MCF 10A (cell line): ENCODE results near the gene C11orf21. TPM values are rescaled to one million over a fixed set of nuclear protein-coding genes. Genes with fewer than 3 reads are reported as not detected.
"Not testable (repeated sequence)": the region's sequence is repeated elsewhere in the genome, so short reads cannot be mapped to it uniquely, and the experiment has no call there.

Source experiments
- BruUV-seq: library from RNA; stranded (reverse); fragments of 400-500 nt; replicated peaks from 2 replicates; lab custom pipeline; 2021; lab: Mats Ljungman, UMichigan
- CTCF ChIA-PET: fragments of 300-600 bp; sonication (Branson Sonifier 250); formaldehyde crosslinking; extraction: SDS; loops from one replicate; lab custom pipeline; 2021; ENCODE audit warnings: antibody characterized with exemption, inconsistent platforms; lab: Yijun Ruan, JAX
- POLR2A ChIA-PET: fragments of 300-600, 350-650 bp; sonication (Branson Sonifier 250); formaldehyde crosslinking; extraction: SDS; loops from one replicate; lab custom pipeline; 2020; ENCODE audit warnings: antibody characterized with exemption, inconsistent platforms; lab: Yijun Ruan, JAX
- DNase-seq: peaks from one replicate; pipeline ENCODE4 v3.0.0-alpha.2; 2018; ENCODE audit not compliant: unreplicated experiment
- H3K27ac Mint-ChIP-seq: one replicate; pipeline ENCODE4 v1.8.0; 2022; ENCODE audit warnings: mild to moderate bottlenecking, low read depth, mixed read lengths; ENCODE audit not compliant: unreplicated experiment
- H3K27me3 Mint-ChIP-seq: one replicate; pipeline ENCODE4 v1.8.0; 2022; ENCODE audit warnings: mixed read lengths; ENCODE audit not compliant: insufficient read depth, unreplicated experiment
- H3K36me3 Mint-ChIP-seq: one replicate; pipeline ENCODE4 v1.8.0; 2022; ENCODE audit warnings: mild to moderate bottlenecking, moderate library complexity, mixed read lengths; ENCODE audit not compliant: insufficient read depth, unreplicated experiment
- H3K4me1 Mint-ChIP-seq: one replicate; pipeline ENCODE4 v1.8.0; 2022; ENCODE audit warnings: mixed read lengths; ENCODE audit not compliant: insufficient read depth, unreplicated experiment
- H3K4me3 Mint-ChIP-seq: one replicate; pipeline ENCODE4 v1.8.0; 2022; ENCODE audit warnings: mild to moderate bottlenecking, moderate library complexity, mixed read lengths; ENCODE audit not compliant: unreplicated experiment
- H3K9me3 Mint-ChIP-seq: one replicate; pipeline ENCODE4 v1.8.0; 2022; ENCODE audit warnings: mixed read lengths; ENCODE audit not compliant: unreplicated experiment
- intact Hi-C: fragments of 100-400 bp; cut with micrococcal nuclease; formaldehyde crosslinking; loops from 2 replicates; pipeline ENCODE4 v1.14.1; 2022
- total RNA-seq: library from RNA; stranded (reverse); gene quantifications from 2 replicates; pipeline ENCODE4 v1.2.3, GENCODE V29; 2022
- TF ChIP-seq, protein P1 (sequence below): fragments of 200-600 bp; IDR thresholded peaks from one replicate; pipeline ENCODE4 v1.8.0; 2022; ENCODE audit warnings: antibody characterized with exemption, mild to moderate bottlenecking; ENCODE audit not compliant: unreplicated experiment

Gene C11orf21
- total RNA-seq, 1 experiment from 2014 or later, result not detected

DNA sequence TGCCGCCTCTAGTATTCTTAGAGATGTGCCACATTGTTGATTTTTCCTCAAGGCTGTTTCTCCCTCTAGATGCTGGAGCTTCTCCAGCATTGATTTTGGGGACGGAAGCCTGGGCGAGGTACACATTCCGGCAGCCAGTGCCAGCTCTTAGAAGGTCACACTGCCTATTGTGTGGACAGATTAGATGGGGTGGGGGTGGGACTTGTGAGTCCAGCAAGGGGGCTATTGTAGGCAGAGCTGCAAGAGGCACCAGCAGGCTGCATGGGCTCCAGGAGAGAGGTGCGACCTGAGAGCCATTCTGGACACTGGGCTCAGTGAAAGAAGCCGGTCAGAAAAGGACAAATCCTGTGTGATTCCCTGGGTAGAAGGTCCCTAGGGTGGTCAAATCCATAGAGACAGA is 12.4 kb downstream of the C11orf21 start:
- no peaks in the 10 kb centered on the region for H3K36me3 Mint-ChIP-seq
- no TSS peak for BruUV-seq

DNA sequence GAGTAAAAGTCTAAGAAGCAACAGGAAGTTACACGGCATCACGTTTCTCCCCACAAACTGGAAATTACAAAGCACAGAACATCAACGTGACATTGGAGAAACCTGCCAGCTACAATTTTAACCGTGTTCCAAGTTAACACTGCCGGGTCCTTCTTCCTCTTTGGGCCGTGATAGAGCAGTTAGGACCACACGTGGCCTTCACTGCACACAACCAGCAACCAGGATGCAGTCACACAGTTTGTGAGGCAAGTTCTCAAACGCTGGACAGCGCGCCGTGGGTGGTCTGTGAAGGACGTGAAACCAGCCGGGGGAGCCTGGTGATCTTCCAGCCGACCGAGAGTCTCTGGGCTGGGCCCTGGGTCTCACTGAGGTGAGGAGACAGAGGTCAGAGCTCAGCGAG is 14.6 kb downstream of the C11orf21 start:
- Mint-ChIP-seq H3K4me1 (no peaks in the 10 kb centered on the region), H3K27me3 (peaks cover 82% of the 10 kb centered on the region), H3K4me3 (no peak overlapping the region), H3K27ac (no peak overlapping the region), H3K9me3 (no peaks in the 10 kb centered on the region), H3K36me3 (no peaks in the 10 kb centered on the region)
- no TSS peak for BruUV-seq
- TF ChIP-seq, protein P1, sequence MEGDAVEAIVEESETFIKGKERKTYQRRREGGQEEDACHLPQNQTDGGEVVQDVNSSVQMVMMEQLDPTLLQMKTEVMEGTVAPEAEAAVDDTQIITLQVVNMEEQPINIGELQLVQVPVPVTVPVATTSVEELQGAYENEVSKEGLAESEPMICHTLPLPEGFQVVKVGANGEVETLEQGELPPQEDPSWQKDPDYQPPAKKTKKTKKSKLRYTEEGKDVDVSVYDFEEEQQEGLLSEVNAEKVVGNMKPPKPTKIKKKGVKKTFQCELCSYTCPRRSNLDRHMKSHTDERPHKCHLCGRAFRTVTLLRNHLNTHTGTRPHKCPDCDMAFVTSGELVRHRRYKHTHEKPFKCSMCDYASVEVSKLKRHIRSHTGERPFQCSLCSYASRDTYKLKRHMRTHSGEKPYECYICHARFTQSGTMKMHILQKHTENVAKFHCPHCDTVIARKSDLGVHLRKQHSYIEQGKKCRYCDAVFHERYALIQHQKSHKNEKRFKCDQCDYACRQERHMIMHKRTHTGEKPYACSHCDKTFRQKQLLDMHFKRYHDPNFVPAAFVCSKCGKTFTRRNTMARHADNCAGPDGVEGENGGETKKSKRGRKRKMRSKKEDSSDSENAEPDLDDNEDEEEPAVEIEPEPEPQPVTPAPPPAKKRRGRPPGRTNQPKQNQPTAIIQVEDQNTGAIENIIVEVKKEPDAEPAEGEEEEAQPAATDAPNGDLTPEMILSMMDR, result no peak
- no peak for DNase-seq
- CTCF ChIA-PET, result interaction anchor here (0.6 kb wide), 1 partner anchor 68 kb away, joined by 3 read pairs; no protein-coding TSS in a partner anchor
- intact Hi-C loops, result no loop called here
- POLR2A ChIA-PET, result interaction anchor here (0.7 kb wide), 1 partner anchor 59 kb away, joined by 5 read pairs; no protein-coding TSS in a partner anchor

More for the DNA sequence above, 12.4 kb downstream of the C11orf21 start:
- Mint-ChIP-seq H3K9me3 (no peaks in the 10 kb centered on the region), H3K4me3 (no peak overlapping the region), H3K4me1 (no peaks in the 10 kb centered on the region), H3K27ac (no peak overlapping the region), H3K27me3 (peaks cover 60% of the 10 kb centered on the region)
- TF ChIP-seq, protein P1, result no peak
- ChIA-PET POLR2A (no interaction called here), CTCF (interaction anchor here (0.6 to 0.9 kb wide), 4 partner anchors 16 to 1589 kb away, joined by 3 to 6 read pairs (median 4); no protein-coding TSS in a partner anchor)
- intact Hi-C loops, result no loop called here
- no peak for DNase-seq

DNA sequence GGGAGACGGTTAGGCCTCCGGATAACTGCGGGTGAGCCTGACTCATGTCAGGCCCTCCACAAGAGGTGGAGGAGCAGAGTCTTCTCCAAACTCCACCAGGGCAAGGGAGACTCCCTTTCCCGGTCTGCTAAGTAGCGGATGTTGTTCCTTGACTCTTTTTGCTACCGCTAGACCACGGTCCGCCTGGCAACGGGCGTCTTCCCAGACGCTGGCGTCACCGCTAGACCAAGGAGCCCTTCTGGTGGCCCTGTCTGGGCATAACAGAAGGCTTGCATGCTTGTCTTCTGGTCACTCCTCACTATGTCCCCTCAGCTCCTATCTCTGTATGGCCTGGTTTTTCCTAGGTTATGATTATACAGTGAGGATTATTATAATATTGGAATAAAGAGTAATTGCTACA is 15.4 kb downstream of the C11orf21 start:
- H3K27ac Mint-ChIP-seq, H3K36me3 Mint-ChIP-seq, POLR2A ChIA-PET, BruUV-seq, H3K4me1 Mint-ChIP-seq, intact Hi-C loops, H3K9me3 Mint-ChIP-seq, CTCF ChIA-PET, H3K4me3 Mint-ChIP-seq, DNase-seq: not testable (repeated sequence)
- H3K27me3 Mint-ChIP-seq, result peaks cover 89% of the 10 kb centered on the region

DNA sequence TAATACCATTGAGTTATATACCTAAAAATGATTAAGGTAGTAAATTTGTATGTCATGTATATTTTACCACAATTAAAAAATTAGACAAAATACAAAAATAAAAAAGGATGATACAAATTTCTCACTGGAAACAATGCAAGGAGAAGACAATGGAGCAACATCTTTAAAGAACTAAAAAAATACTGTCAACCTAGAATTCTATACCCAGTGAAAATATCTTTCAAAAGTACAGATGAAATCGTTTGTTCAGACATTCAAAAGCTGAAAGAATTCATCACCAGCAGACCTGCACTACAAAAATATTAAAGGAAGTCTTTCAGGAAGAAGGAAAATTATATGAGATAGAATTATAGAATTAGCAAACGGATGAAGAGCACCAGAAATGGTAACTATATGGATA is 21.5 kb downstream of the C11orf21 start:
- no peak overlapping the region for H3K4me3 Mint-ChIP-seq
- POLR2A ChIA-PET, result interaction anchor here (0.6 kb wide), 2 partner anchors 58 to 376 kb away, joined by 3 read pairs; no protein-coding TSS in a partner anchor
- peaks cover 5% of the 10 kb centered on the region for H3K9me3 Mint-ChIP-seq
- intact Hi-C loops, result no loop called here
- no peak for DNase-seq
- TF ChIP-seq, protein P1, result no peak
- no peak overlapping the region for H3K27ac Mint-ChIP-seq
- CTCF ChIA-PET, result no interaction called here
- peaks cover 75% of the 10 kb centered on the region for H3K27me3 Mint-ChIP-seq
- BruUV-seq, result no TSS peak
- H3K36me3 Mint-ChIP-seq, result no peaks in the 10 kb centered on the region
- H3K4me1 Mint-ChIP-seq, result no peaks in the 10 kb centered on the region
